HG02938 (cell line): ENCODE results near the gene MYO19.
"Not testable (repeated sequence)": the region's sequence is repeated elsewhere in the genome, so short reads cannot be mapped to it uniquely, and the experiment has no call there.

Experiments used
- ATAC-seq: cut with Tn5 transposase; IDR thresholded peaks from one replicate; pipeline ENCODE4 v1.9.1; 2021; ENCODE audit warnings: mild to moderate bottlenecking, moderate library complexity; ENCODE audit not compliant: unreplicated experiment

The MYO19 gene

GRCh38 chr17:36501351-36501750 lies 33.3 kb downstream of the MYO19 start:
- no peak for ATAC-seq

- ATAC-seq: no peak
Observed at GRCh38 chr17:36500745-36501225, 33.9 kb downstream of the MYO19 start.

- no peak for ATAC-seq
Observed at GRCh38 chr17:36498560-36499300, 35.9 kb downstream of the MYO19 start.

GRCh38 chr17:36498155-36498554 lies 36.5 kb downstream of the MYO19 start:
- ATAC-seq: no peak

GRCh38 chr17:36496018-36496789 lies 38.5 kb downstream of the MYO19 start:
- ATAC-seq: no peak

GRCh38 chr17:36495076-36495578 lies 39.5 kb downstream of the MYO19 start:
- ATAC-seq: no peak

GRCh38 chr17:36494674-36495073 lies 40.0 kb downstream of the MYO19 start:
- no peak for ATAC-seq

- ATAC-seq: no peak
Observed at GRCh38 chr17:36493956-36494355, 40.7 kb downstream of the MYO19 start.

- peak; percentile 92 for ATAC-seq
Observed at GRCh38 chr17:36486204-36487194, 48.2 kb downstream of the MYO19 start, which contains the start of gene ZNHIT3. TSS of gene ZNHIT3 (plus strand) at chr17:36486681. CDS start at chr17:36486700, 19 bp downstream.

GRCh38 chr17:36485805-36486203 lies 48.9 kb downstream of the MYO19 start:
- ATAC-seq: no peak

- ATAC-seq: no peak
Observed at GRCh38 chr17:36485027-36485426, 49.6 kb downstream of the MYO19 start.

- ATAC-seq: not testable (repeated sequence)
Observed at GRCh38 chr17:36484021-36484420, 50.6 kb downstream of the MYO19 start.

- ATAC-seq: no peak
Observed at GRCh38 chr17:36482611-36483504, 51.8 kb downstream of the MYO19 start.

- ATAC-seq: no peak
Observed at GRCh38 chr17:36481829-36482228, 52.8 kb downstream of the MYO19 start.

- ATAC-seq: no peak
Observed at GRCh38 chr17:36475346-36475970, 59.2 kb downstream of the MYO19 start.

- no peak for ATAC-seq
Observed at GRCh38 chr17:36474571-36474970, 60.1 kb downstream of the MYO19 start.

- no peak for ATAC-seq
Observed at GRCh38 chr17:36470499-36470898, 64.2 kb downstream of the MYO19 start.

GRCh38 chr17:36469733-36470132 lies 64.9 kb downstream of the MYO19 start:
- ATAC-seq: no peak
